22Rv1 (cell line): Measurements from ENCODE around the gene SMURF2.

ENCODE experiments used
- CTCF ChIP-seq: fragments of 450-650 bp; IDR thresholded peaks from 2 replicates; pipeline ENCODE4 v1.5.1; 2017; ENCODE audit warnings: mild to moderate bottlenecking
- ZFX ChIP-seq: fragments of 450-650 bp; IDR thresholded peaks from 2 replicates; pipeline ENCODE4 v1.6.1; 2017; ENCODE audit warnings: antibody characterized with exemption, borderline replicate concordance

GRCh38 chr17:64647817-64648216 is 14.3 kb downstream of the SMURF2 start:
- TF ChIP-seq CTCF, result no peak
- no peak for TF ChIP-seq ZFX
